ENCODE results near the gene NCEH1.

The NCEH1 gene

GRCh38 chr3:172609750-172610149 is 101.1 kb downstream of the NCEH1 start:
- no peak overlapping the region for H3K4me3 ChIP-seq (ENCODE audit: low read depth, low read length)
- TF ChIP-seq CTCF (IDR thresholded peaks at IDR 0.05; ENCODE audit: low read depth, low read length): no peak

- no peak overlapping the region for H3K4me3 ChIP-seq (ENCODE audit: low read depth, low read length)
- TF ChIP-seq CTCF (IDR thresholded peaks at IDR 0.05; ENCODE audit: low read depth, low read length): no peak
These were observed 102.3 kb downstream of the NCEH1 start for GRCh38 chr3:172608575-172608974.

GRCh38 chr3:172607305-172608121 is 103.4 kb downstream of the NCEH1 start:
- TF ChIP-seq CTCF (IDR thresholded peaks at IDR 0.05; ENCODE audit: low read depth, low read length): no peak
- H3K4me3 ChIP-seq (ENCODE audit: low read depth, low read length): no peak overlapping the region

- H3K4me3 ChIP-seq (ENCODE audit: low read depth, low read length): no peak overlapping the region
These were observed 104.8 kb downstream of the NCEH1 start for GRCh38 chr3:172606021-172606420.

GRCh38 chr3:172604895-172605646 is 105.8 kb downstream of the NCEH1 start:
- no peak for TF ChIP-seq CTCF (IDR thresholded peaks at IDR 0.05; ENCODE audit: low read depth, low read length)
- no peak overlapping the region for H3K4me3 ChIP-seq (ENCODE audit: low read depth, low read length)

More at GRCh38 chr3:172606021-172606420, 104.8 kb downstream of the NCEH1 start:
- TF ChIP-seq CTCF (IDR thresholded peaks at IDR 0.05; ENCODE audit: low read depth, low read length): no peak

- TF ChIP-seq CTCF (IDR thresholded peaks at IDR 0.05; ENCODE audit: low read depth, low read length): no peak
- no peak overlapping the region for H3K4me3 ChIP-seq (ENCODE audit: low read depth, low read length)
These were observed 109.6 kb downstream of the NCEH1 start for GRCh38 chr3:172601066-172601832.

All from WI38 (cell line).